HG03378 (cell line): ENCODE results near the gene CLTA.

Experiments used
- ATAC-seq: cut with Tn5 transposase; IDR thresholded peaks from one replicate; pipeline ENCODE4 v1.9.1; 2021; ENCODE audit warnings: mild to moderate bottlenecking, moderate library complexity; ENCODE audit not compliant: unreplicated experiment

Gene CLTA

GRCh38 chr9:36190388-36191289, at the start of gene CLTA:
Gene CLTA (plus strand): TSS chr9:36190921. CDS start chr9:36191057, 136 bp downstream.
- peak; percentile 95 for ATAC-seq

GRCh38 chr9:36141288-36141687, 49.4 kb upstream of the CLTA start:
- ATAC-seq = no peak

- no peak for ATAC-seq
These were observed 49.0 kb upstream of the CLTA start for GRCh38 chr9:36141761-36142160.

- no peak for ATAC-seq
These were observed 48.0 kb upstream of the CLTA start for GRCh38 chr9:36142510-36143244.

- ATAC-seq = no peak
These were observed 47.5 kb upstream of the CLTA start for GRCh38 chr9:36143245-36143641.

- no peak for ATAC-seq
These were observed 46.1 kb upstream of the CLTA start for GRCh38 chr9:36144309-36145232.

GRCh38 chr9:36145970-36146369, 44.8 kb upstream of the CLTA start:
- ATAC-seq = no peak

- ATAC-seq = no peak
These were observed 44.1 kb upstream of the CLTA start for GRCh38 chr9:36146651-36147050.

- no peak for ATAC-seq
These were observed 43.1 kb upstream of the CLTA start for GRCh38 chr9:36147441-36148175.

- peak; percentile 44 for ATAC-seq
These were observed 42.2 kb upstream of the CLTA start for GRCh38 chr9:36148311-36149051.

GRCh38 chr9:36149197-36149596, 41.5 kb upstream of the CLTA start:
- no peak for ATAC-seq

GRCh38 chr9:36150574-36151315, 40.0 kb upstream of the CLTA start:
- no peak for ATAC-seq

GRCh38 chr9:36151316-36152210, 39.2 kb upstream of the CLTA start:
- ATAC-seq = peak; percentile 75

- no peak for ATAC-seq
These were observed 37.8 kb upstream of the CLTA start for GRCh38 chr9:36152741-36153438.

- ATAC-seq = no peak
These were observed 37.0 kb upstream of the CLTA start for GRCh38 chr9:36153746-36154145.

GRCh38 chr9:36154331-36154952, 36.3 kb upstream of the CLTA start:
- no peak for ATAC-seq

GRCh38 chr9:36156116-36156515, 34.6 kb upstream of the CLTA start:
- ATAC-seq = no peak
